HCT116 (cell line): ENCODE results near the gene CTNNA2. TPM values are rescaled to one million over a fixed set of nuclear protein-coding genes. Genes with fewer than 3 reads are reported as not detected.
"Not testable (repeated sequence)": the region's sequence is repeated elsewhere in the genome, so short reads cannot be mapped to it uniquely, and the experiment has no call there.

Experiments used
- ATAC-seq: fragments of 200-7000 bp; cut with Tn5 transposase; 2 replicates; pipeline ENCODE4 v1.9.1; 2020; ENCODE audit warnings: mild to moderate bottlenecking, moderate library complexity
- BruUV-seq: library from RNA; stranded (reverse); fragments of 400-500 nt; replicated peaks from 2 replicates; lab custom pipeline; 2021; lab: Mats Ljungman, UMichigan
- CTCF ChIA-PET: fragments of 300-600 bp; sonication (Branson Sonifier 250); formaldehyde crosslinking; loops from one replicate; lab custom pipeline; 2021; ENCODE audit warnings: antibody characterized with exemption; lab: Charles Lee
- POLR2A ChIA-PET: fragments of 300-600, 350-600 bp; sonication (Branson Sonifier 250); formaldehyde crosslinking; loops from one replicate; lab custom pipeline; 2021; ENCODE audit warnings: antibody characterized with exemption; lab: Charles Lee
- RAD21 ChIA-PET, 2 experiments: fragments of 300-600 bp; sonication (Branson Sonifier 250); formaldehyde crosslinking; loops; one replicate each; lab custom pipeline; 2023; ENCODE audit warnings: low total read pairs in 2 of 2; ENCODE audit not compliant: uncharacterized antibody in 2 of 2, unreplicated experiment in 2 of 2, low non-redundant PET in 1 of 2; lab: Charles Lee
- DNase-seq: peaks from one replicate; pipeline ENCODE4 v3.0.0-alpha.2; 2010; ENCODE audit warnings: low read depth, low spot score
- H2AFZ ChIP-seq: fragments of 200-600 bp; shearing (Covaris generic), sonication (generic); 2 replicates; pipeline ENCODE4 v1.6.1; 2017; ENCODE audit warnings: low read depth, mixed run types, mixed read lengths, antibody characterized with exemption, low read length; ENCODE audit not compliant: poor library complexity, severe bottlenecking
- H3K27ac ChIP-seq: 2 replicates; pipeline ENCODE4 v1.5.1; 2012; ENCODE audit warnings: low read depth, low read length
- H3K27me3 ChIP-seq: fragments of 200-600 bp; sonication (generic); 2 replicates; pipeline ENCODE4 v1.6.1; 2016; ENCODE audit warnings: mixed run types, low read length, mixed read lengths; ENCODE audit not compliant: insufficient read depth
- H3K36me3 ChIP-seq, 2 experiments: fragments of 200-500 bp in 1 of 2; fragments of 200-600 bp in 1 of 2; sonication (Bioruptor generic) in 1 of 2; sonication (generic) in 1 of 2; 2 replicates each; pipeline versions ENCODE4 v1.5.1 to v1.6.1; 2014 to 2016; ENCODE audit warnings: low read length in 2 of 2, inconsistent platforms in 1 of 2, mixed read lengths in 1 of 2, mixed run types in 1 of 2; ENCODE audit not compliant: insufficient read depth in 2 of 2, control insufficient read depth in 1 of 2
- H3K4me1 ChIP-seq, 2 experiments: fragments of 200-600 bp in 1 of 2; sonication (generic) in 1 of 2; 2 replicates each; pipeline versions ENCODE4 v1.5.1 to v1.6.1; 2012 to 2017; ENCODE audit warnings: low read length in 2 of 2, inconsistent platforms in 1 of 2, mild to moderate bottlenecking in 1 of 2, mixed read lengths in 1 of 2, mixed run types in 1 of 2, moderate library complexity in 1 of 2; ENCODE audit not compliant: insufficient read depth in 2 of 2, control insufficient read depth in 1 of 2
- H3K4me2 ChIP-seq: fragments of 200-600 bp; sonication (generic); 2 replicates; pipeline ENCODE4 v1.6.1; 2017; ENCODE audit warnings: mixed run types, low read length, mixed read lengths
- H3K4me3 ChIP-seq, 2 experiments: fragments of 200-600 bp in 1 of 2; sonication (generic) in 1 of 2; replicated peaks in 1 of 2; 2 replicates each; pipeline ENCODE4 v1.5.1; 2011 to 2016; ENCODE audit warnings: low read length in 2 of 2, control low read depth in 1 of 2, low read depth in 1 of 2, mild to moderate bottlenecking in 1 of 2, mixed read lengths in 1 of 2, mixed run types in 1 of 2
- H3K79me2 ChIP-seq: fragments of 200-600 bp; sonication (generic); 2 replicates; pipeline ENCODE4 v1.6.1; 2017; ENCODE audit warnings: mild to moderate bottlenecking, mixed run types, low read length, moderate library complexity, mixed read lengths; ENCODE audit not compliant: insufficient read depth
- H3K9ac ChIP-seq: fragments of 200-600 bp; sonication (generic); 2 replicates; pipeline ENCODE4 v1.6.1; 2016; ENCODE audit warnings: low read length, mixed read lengths
- H3K9me2 ChIP-seq: fragments of 200-600 bp; sonication (generic), shearing (Covaris generic); 2 replicates; pipeline ENCODE4 v1.6.1; 2017; ENCODE audit warnings: mixed run types, mild to moderate bottlenecking, moderate library complexity; ENCODE audit not compliant: insufficient read depth
- H3K9me3 ChIP-seq, 2 experiments: fragments of 200-500 bp in 1 of 2; fragments of 200-600 bp in 1 of 2; sonication (Bioruptor generic) in 1 of 2; sonication (generic) in 1 of 2; 2 replicates each; pipeline ENCODE4 v1.6.1; 2014 to 2017; ENCODE audit warnings: low read length in 2 of 2, mixed read lengths in 2 of 2, inconsistent platforms in 1 of 2, low read depth in 1 of 2, mild to moderate bottlenecking in 1 of 2, mixed run types in 1 of 2, moderate library complexity in 1 of 2; ENCODE audit not compliant: control insufficient read depth in 1 of 2, insufficient read depth in 1 of 2
- H4K20me1 ChIP-seq: fragments of 200-600 bp; sonication (generic), shearing (Covaris generic); 2 replicates; pipeline ENCODE4 v1.6.1; 2017; ENCODE audit warnings: mixed run types, mild to moderate bottlenecking, moderate library complexity; ENCODE audit not compliant: insufficient read depth
- CEBPB ChIP-seq: IDR thresholded peaks from 2 replicates; pipeline ENCODE4 v1.6.1; 2012; ENCODE audit warnings: low read depth
- JUND ChIP-seq: IDR thresholded peaks from 2 replicates; pipeline ENCODE4 v1.6.1; 2012
- POLR2A ChIP-seq: IDR thresholded peaks from 2 replicates; pipeline ENCODE4 v1.7.0; 2011; ENCODE audit warnings: borderline replicate concordance; ENCODE audit not compliant: insufficient read depth, insufficient read length; ENCODE audit errors: extremely low read depth
- RAD21 ChIP-seq: IDR thresholded peaks from 2 replicates; pipeline ENCODE4 v1.6.1; 2012; ENCODE audit warnings: low read depth, mild to moderate bottlenecking
- SP1 ChIP-seq: IDR thresholded peaks from 2 replicates; pipeline ENCODE4 v1.6.1; 2012; ENCODE audit warnings: low read depth
- intact Hi-C: fragments of 100-400 bp; cut with micrococcal nuclease; formaldehyde crosslinking; loops from 2 replicates; pipeline ENCODE4 v1.10.0; 2022
- total RNA-seq: library from RNA; stranded (reverse); gene quantifications from one replicate; pipeline ENCODE4 v1.2.1, GENCODE V29; 2021; ENCODE audit not compliant: unreplicated experiment
- TF ChIP-seq, protein P1 (sequence below), 3 experiments: fragments of 200-600 bp in 1 of 3; sonication (generic) in 1 of 3; IDR thresholded peaks in 2 of 3; conservative IDR thresholded peaks in 1 of 3; 2 replicates each; pipeline ENCODE4 v1.5.1; 2012 to 2017; ENCODE audit warnings: low read depth in 2 of 3, low read length in 2 of 3, antibody characterized with exemption in 1 of 3, borderline replicate concordance in 1 of 3, control low read depth in 1 of 3, mild to moderate bottlenecking in 1 of 3, mixed read lengths in 1 of 3, mixed run types in 1 of 3, moderate library complexity in 1 of 3; ENCODE audit not compliant: insufficient read depth in 1 of 3
- TF ChIP-seq, protein P2 (sequence below): IDR thresholded peaks from 2 replicates; pipeline ENCODE4 v1.6.1; 2012
- TF ChIP-seq, protein P3 (sequence below): IDR thresholded peaks from 2 replicates; pipeline ENCODE4 v1.6.1; 2012; ENCODE audit warnings: low read depth

The CTNNA2 gene
- total RNA-seq, 1 experiment from 2014 or later: not detected

DNA sequence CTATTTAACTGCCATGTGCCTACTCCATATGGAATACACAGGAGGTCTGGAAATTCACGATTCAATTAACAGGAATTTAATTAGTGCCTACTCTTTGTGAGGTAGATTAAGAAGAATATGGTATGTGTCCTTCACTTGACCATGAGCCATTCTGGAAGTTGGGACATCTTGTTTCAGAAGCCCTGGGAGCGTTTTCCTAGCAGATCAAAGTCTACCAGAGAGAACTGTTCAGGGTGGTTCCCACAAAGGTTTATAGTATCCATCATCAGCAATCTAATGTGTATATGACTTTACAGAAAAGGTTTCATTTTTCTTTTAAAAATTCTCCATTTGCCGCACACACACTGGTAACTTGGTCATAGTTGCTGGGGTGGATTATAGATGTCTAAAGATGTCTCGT, 632.6 kb downstream of the CTNNA2 start (continued):
- TF ChIP-seq, protein P1, sequence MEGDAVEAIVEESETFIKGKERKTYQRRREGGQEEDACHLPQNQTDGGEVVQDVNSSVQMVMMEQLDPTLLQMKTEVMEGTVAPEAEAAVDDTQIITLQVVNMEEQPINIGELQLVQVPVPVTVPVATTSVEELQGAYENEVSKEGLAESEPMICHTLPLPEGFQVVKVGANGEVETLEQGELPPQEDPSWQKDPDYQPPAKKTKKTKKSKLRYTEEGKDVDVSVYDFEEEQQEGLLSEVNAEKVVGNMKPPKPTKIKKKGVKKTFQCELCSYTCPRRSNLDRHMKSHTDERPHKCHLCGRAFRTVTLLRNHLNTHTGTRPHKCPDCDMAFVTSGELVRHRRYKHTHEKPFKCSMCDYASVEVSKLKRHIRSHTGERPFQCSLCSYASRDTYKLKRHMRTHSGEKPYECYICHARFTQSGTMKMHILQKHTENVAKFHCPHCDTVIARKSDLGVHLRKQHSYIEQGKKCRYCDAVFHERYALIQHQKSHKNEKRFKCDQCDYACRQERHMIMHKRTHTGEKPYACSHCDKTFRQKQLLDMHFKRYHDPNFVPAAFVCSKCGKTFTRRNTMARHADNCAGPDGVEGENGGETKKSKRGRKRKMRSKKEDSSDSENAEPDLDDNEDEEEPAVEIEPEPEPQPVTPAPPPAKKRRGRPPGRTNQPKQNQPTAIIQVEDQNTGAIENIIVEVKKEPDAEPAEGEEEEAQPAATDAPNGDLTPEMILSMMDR (IDR thresholded peaks at IDR 0.05 in 2 of 3, conservative IDR thresholded peaks at IDR 0.05 in 1 of 3; ENCODE audit: borderline replicate concordance in 1 of 3, insufficient read depth in 1 of 3, low read depth in 2 of 3, low read length in 2 of 3): no peak
- TF ChIP-seq JUND (no peak), POLR2A (no peak), CEBPB (no peak)

DNA sequence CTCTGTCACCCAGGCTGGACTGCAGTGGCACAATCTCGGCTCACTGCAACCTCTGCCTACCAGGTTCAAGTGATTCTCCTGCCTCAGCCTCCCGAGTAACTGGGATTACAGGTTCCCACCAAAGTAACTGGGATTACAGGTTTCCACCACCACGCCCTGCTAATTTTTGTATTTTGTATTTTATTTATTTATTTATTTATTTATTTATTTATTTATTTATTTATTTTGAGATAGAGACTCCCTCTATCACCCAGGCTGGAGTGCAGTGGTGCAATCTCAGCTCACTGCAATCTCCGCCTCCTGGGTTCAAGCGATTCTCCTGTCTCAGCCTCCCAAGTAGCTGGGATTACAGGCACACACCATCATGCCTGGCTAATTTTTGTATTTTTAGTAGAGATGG, 633.9 kb downstream of the CTNNA2 start:
- H3K4me3 ChIP-seq, ATAC-seq, H3K27me3 ChIP-seq, RAD21 ChIA-PET, CTCF ChIA-PET, BruUV-seq, POLR2A ChIA-PET, H3K4me2 ChIP-seq, H3K9ac ChIP-seq, intact Hi-C loops, H2AFZ ChIP-seq, H3K27ac ChIP-seq, H3K4me1 ChIP-seq, H3K79me2 ChIP-seq, H3K9me2 ChIP-seq, DNase-seq, H3K36me3 ChIP-seq, H4K20me1 ChIP-seq: not testable (repeated sequence)
- peaks cover 8 to 11% of the 10 kb centered on the region in 2 experiments; a peak in 2 of 4 replicates for H3K9me3 ChIP-seq

DNA sequence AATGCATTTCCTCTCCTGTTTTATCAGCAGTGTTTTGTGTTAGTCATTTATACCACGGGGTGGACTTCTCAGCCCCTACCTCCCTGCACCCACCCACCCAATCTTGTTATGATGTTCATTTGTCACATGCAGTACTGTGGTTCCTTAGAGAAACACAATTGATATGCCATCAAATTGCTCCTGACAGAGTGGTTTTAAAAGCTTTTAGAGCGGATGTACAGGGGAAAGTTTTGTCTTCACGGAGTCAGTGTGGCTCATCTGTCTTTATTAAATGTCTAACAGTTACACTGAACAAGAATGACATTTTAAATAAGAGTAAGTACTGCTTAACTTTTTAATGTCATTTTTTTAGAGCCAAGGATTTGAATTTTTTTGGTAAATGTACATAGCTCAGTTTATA, 634.8 kb downstream of the CTNNA2 start:
- peaks cover 10 to 11% of the 10 kb centered on the region in 2 experiments; a peak in 2 of 4 replicates for H3K9me3 ChIP-seq
- no peaks in the 10 kb centered on the region for H3K36me3 ChIP-seq
- ATAC-seq: no peak
- no peak overlapping the region for H3K9ac ChIP-seq
- no peaks in the 10 kb centered on the region for H3K9me2 ChIP-seq
- BruUV-seq: no TSS peak
- DNase-seq: no peak
- no peaks in the 10 kb centered on the region for H3K27me3 ChIP-seq
- H3K4me2 ChIP-seq: no peak overlapping the region
- H3K4me3 ChIP-seq: no peak overlapping the region
- no peak overlapping the region for H3K27ac ChIP-seq
- ChIA-PET RAD21 (no interaction called here), CTCF (no interaction called here), POLR2A (no interaction called here)
- TF ChIP-seq, protein P2, sequence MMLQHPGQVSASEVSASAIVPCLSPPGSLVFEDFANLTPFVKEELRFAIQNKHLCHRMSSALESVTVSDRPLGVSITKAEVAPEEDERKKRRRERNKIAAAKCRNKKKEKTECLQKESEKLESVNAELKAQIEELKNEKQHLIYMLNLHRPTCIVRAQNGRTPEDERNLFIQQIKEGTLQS: no peak
- TF ChIP-seq SP1 (no peak), RAD21 (no peak)
- TF ChIP-seq, protein P3, sequence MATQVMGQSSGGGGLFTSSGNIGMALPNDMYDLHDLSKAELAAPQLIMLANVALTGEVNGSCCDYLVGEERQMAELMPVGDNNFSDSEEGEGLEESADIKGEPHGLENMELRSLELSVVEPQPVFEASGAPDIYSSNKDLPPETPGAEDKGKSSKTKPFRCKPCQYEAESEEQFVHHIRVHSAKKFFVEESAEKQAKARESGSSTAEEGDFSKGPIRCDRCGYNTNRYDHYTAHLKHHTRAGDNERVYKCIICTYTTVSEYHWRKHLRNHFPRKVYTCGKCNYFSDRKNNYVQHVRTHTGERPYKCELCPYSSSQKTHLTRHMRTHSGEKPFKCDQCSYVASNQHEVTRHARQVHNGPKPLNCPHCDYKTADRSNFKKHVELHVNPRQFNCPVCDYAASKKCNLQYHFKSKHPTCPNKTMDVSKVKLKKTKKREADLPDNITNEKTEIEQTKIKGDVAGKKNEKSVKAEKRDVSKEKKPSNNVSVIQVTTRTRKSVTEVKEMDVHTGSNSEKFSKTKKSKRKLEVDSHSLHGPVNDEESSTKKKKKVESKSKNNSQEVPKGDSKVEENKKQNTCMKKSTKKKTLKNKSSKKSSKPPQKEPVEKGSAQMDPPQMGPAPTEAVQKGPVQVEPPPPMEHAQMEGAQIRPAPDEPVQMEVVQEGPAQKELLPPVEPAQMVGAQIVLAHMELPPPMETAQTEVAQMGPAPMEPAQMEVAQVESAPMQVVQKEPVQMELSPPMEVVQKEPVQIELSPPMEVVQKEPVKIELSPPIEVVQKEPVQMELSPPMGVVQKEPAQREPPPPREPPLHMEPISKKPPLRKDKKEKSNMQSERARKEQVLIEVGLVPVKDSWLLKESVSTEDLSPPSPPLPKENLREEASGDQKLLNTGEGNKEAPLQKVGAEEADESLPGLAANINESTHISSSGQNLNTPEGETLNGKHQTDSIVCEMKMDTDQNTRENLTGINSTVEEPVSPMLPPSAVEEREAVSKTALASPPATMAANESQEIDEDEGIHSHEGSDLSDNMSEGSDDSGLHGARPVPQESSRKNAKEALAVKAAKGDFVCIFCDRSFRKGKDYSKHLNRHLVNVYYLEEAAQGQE: no peak
- no peaks in the 10 kb centered on the region for H3K4me1 ChIP-seq
- no peaks in the 10 kb centered on the region for H4K20me1 ChIP-seq
- H2AFZ ChIP-seq: no peak overlapping the region
- intact Hi-C loops: no loop called here
- H3K79me2 ChIP-seq: no peaks in the 10 kb centered on the region
